H1 (cell line): ENCODE results near the gene C1orf146. TPM values are rescaled to one million over a fixed set of nuclear protein-coding genes. Genes with fewer than 3 reads are reported as not detected.

Source experiments
- CTCF ChIA-PET: fragments of 300-600 bp; sonication (Branson Sonifier 250); formaldehyde crosslinking; loops from one replicate; lab custom pipeline; 2021; ENCODE audit not compliant: partially characterized antibody; lab: Charles Lee
- POLR2A ChIA-PET: fragments of 300-600 bp; sonication (Branson Sonifier 250); formaldehyde crosslinking; loops from one replicate; lab custom pipeline; 2021; ENCODE audit warnings: inconsistent platforms; ENCODE audit not compliant: partially characterized antibody; lab: Charles Lee
- DNase-seq, 2 experiments: peaks; one replicate each; pipeline versions ENCODE4 v3.0.0 to v3.0.0-alpha.2; 2010 to 2022; ENCODE audit warnings: low spot score in 2 of 2, low read depth in 1 of 2, mixed read lengths in 1 of 2
- FAIRE-seq: peaks from 2 replicates; lab custom pipeline; 2011; peaks lifted over from hg19 to GRCh38; lab: Jason Lieb, UNC
- H2AFZ ChIP-seq: 2 replicates; pipeline ENCODE4 v1.8.1; 2012; ENCODE audit warnings: low read length, inconsistent platforms
- H2AK5ac ChIP-seq: 2 replicates; pipeline ENCODE4 v1.6.1; 2013; ENCODE audit warnings: low read depth, low read length
- H2BK120ac ChIP-seq: replicated peaks from 2 replicates; pipeline ENCODE3; 2013; ENCODE audit warnings: low read depth, low read length, inconsistent platforms
- H2BK12ac ChIP-seq: 2 replicates; pipeline ENCODE4 v1.6.1; 2013; ENCODE audit warnings: low read depth, low read length
- H2BK15ac ChIP-seq: 2 replicates; pipeline ENCODE4 v1.6.1; 2013; ENCODE audit warnings: low read length
- H2BK20ac ChIP-seq: 2 replicates; pipeline ENCODE4 v1.6.1; 2013; ENCODE audit warnings: low read length
- H2BK5ac ChIP-seq: 2 replicates; pipeline ENCODE4 v1.6.1; 2013; ENCODE audit warnings: low read depth, low read length
- H3K14ac ChIP-seq: 2 replicates; pipeline ENCODE4 v1.6.1; 2013; ENCODE audit warnings: inconsistent platforms; ENCODE audit not compliant: insufficient read length
- H3K18ac ChIP-seq: 2 replicates; pipeline ENCODE4 v1.6.1; 2013; ENCODE audit warnings: low read length; ENCODE audit errors: extremely low read depth
- H3K23ac ChIP-seq: 2 replicates; pipeline ENCODE4 v1.6.1; 2013; ENCODE audit warnings: inconsistent platforms; ENCODE audit not compliant: insufficient read length
- H3K23me2 ChIP-seq: 2 replicates; pipeline ENCODE4 v1.6.1; 2013; ENCODE audit warnings: low read depth, low read length
- H3K27ac ChIP-seq: 2 replicates; pipeline ENCODE4 v1.6.1; 2011; ENCODE audit warnings: low read depth, low read length, inconsistent platforms
- H3K27me3 ChIP-seq, 4 experiments: replicated peaks in 1 of 4; 1 replicate in 1 of 4; 2 replicates in 3 of 4; pipeline versions ENCODE4 v1.6.1 to v1.8.1; 2011 to 2013; ENCODE audit warnings: low read length in 3 of 4, mild to moderate bottlenecking in 3 of 4, inconsistent platforms in 2 of 4, mixed read lengths in 2 of 4, moderate library complexity in 1 of 4; ENCODE audit not compliant: control insufficient read depth in 3 of 4, insufficient read depth in 3 of 4; ENCODE audit errors: extremely low read depth in 1 of 4
- H3K36me3 ChIP-seq, 4 experiments: 2 replicates each; pipeline versions ENCODE4 v1.6.1 to v1.8.1; 2011 to 2013; ENCODE audit warnings: mild to moderate bottlenecking in 4 of 4, low read length in 3 of 4, moderate library complexity in 2 of 4, control low read depth in 1 of 4, inconsistent platforms in 1 of 4; ENCODE audit not compliant: insufficient read depth in 4 of 4, control insufficient read depth in 2 of 4
- H3K4ac ChIP-seq: replicated peaks from 2 replicates; pipeline ENCODE3; 2013; ENCODE audit warnings: low read length, low read depth, mixed read lengths, inconsistent platforms; ENCODE audit not compliant: insufficient read length
- H3K4me1 ChIP-seq, 4 experiments: replicated peaks in 1 of 4; 1 replicate in 1 of 4; 2 replicates in 3 of 4; pipeline versions ENCODE4 v1.6.1 to v1.8.1; 2011 to 2013; ENCODE audit warnings: low read length in 3 of 4, inconsistent platforms in 2 of 4, mixed read lengths in 1 of 4; ENCODE audit not compliant: insufficient read depth in 4 of 4, control insufficient read depth in 3 of 4
- H3K4me2 ChIP-seq, 2 experiments: 2 replicates each; pipeline versions ENCODE4 v1.6.1 to v1.8.1; 2011 to 2013; ENCODE audit warnings: low read depth in 2 of 2, low read length in 2 of 2, control low read depth in 1 of 2, inconsistent platforms in 1 of 2, mild to moderate bottlenecking in 1 of 2; ENCODE audit not compliant: insufficient read depth in 1 of 2
- H3K4me3 ChIP-seq, 4 experiments: fragments of 200-600, 300-600 bp in 1 of 4; sonication (generic), shearing (Covaris generic), sonication (Bioruptor Twin) in 1 of 4; 2 replicates each; pipeline versions ENCODE4 v1.5.1 to v1.8.1; 2011 to 2016; ENCODE audit warnings: low read length in 4 of 4, low read depth in 3 of 4, control low read depth in 2 of 4, inconsistent platforms in 2 of 4, mild to moderate bottlenecking in 2 of 4, mixed read lengths in 1 of 4, moderate library complexity in 1 of 4; ENCODE audit not compliant: insufficient read depth in 2 of 4; ENCODE audit errors: extremely low read depth in 1 of 4
- H3K56ac ChIP-seq: replicated peaks from 2 replicates; pipeline ENCODE3; 2013; ENCODE audit warnings: low read depth, mild to moderate bottlenecking, mixed read lengths, low read length, inconsistent platforms; ENCODE audit not compliant: insufficient read length
- H3K79me1 ChIP-seq: 2 replicates; pipeline ENCODE4 v1.6.1; 2013; ENCODE audit warnings: low read depth, low read length, control low read depth
- H3K79me2 ChIP-seq, 2 experiments: 2 replicates each; pipeline versions ENCODE4 v1.6.1 to v1.8.1; 2012 to 2013; ENCODE audit warnings: low read length in 2 of 2, mild to moderate bottlenecking in 2 of 2, inconsistent platforms in 1 of 2; ENCODE audit not compliant: insufficient read depth in 2 of 2, control insufficient read depth in 1 of 2
- H3K9ac ChIP-seq, 4 experiments: replicated peaks in 1 of 4; 1 replicate in 1 of 4; 2 replicates in 3 of 4; pipeline versions ENCODE4 v1.6.1 to v1.8.1; 2011 to 2013; ENCODE audit warnings: low read depth in 3 of 4, low read length in 3 of 4, control low read depth in 2 of 4, mild to moderate bottlenecking in 2 of 4, moderate library complexity in 2 of 4, inconsistent platforms in 1 of 4; ENCODE audit errors: extremely low read depth in 1 of 4
- H3K9me3 ChIP-seq, 2 experiments: 2 replicates each; pipeline versions ENCODE4 v1.6.1 to v1.8.1; 2012 to 2013; ENCODE audit warnings: mild to moderate bottlenecking in 2 of 2, moderate library complexity in 2 of 2, control low read depth in 1 of 2, inconsistent platforms in 1 of 2, low read depth in 1 of 2, low read length in 1 of 2, mixed read lengths in 1 of 2; ENCODE audit not compliant: insufficient read depth in 2 of 2
- H4K20me1 ChIP-seq, 2 experiments: replicated peaks in 1 of 2; 2 replicates each; pipeline versions ENCODE3 to v1.8.1; 2011 to 2013; ENCODE audit warnings: inconsistent platforms in 2 of 2, low read length in 2 of 2, mild to moderate bottlenecking in 1 of 2; ENCODE audit not compliant: insufficient read depth in 2 of 2, control insufficient read depth in 1 of 2
- H4K5ac ChIP-seq: 2 replicates; pipeline ENCODE4 v1.6.1; 2013; ENCODE audit warnings: low read length, low read depth, mixed read lengths, inconsistent platforms; ENCODE audit not compliant: insufficient read length
- H4K8ac ChIP-seq: 2 replicates; pipeline ENCODE4 v1.8.0; 2013; ENCODE audit warnings: mild to moderate bottlenecking, moderate library complexity, low read length, inconsistent platforms; ENCODE audit not compliant: insufficient read depth; ENCODE audit errors: extremely low read depth
- H4K91ac ChIP-seq: replicated peaks from 2 replicates; pipeline ENCODE3; 2013; ENCODE audit warnings: low read length, mixed read lengths, inconsistent platforms; ENCODE audit not compliant: insufficient read length
- SIRT6 ChIP-seq: IDR thresholded peaks from one replicate; pipeline ENCODE4 v1.7.1; 2012; ENCODE audit warnings: low read length, inconsistent platforms
- WGBS, 2 experiments: shearing (Covaris generic) in 1 of 2; methylation state at CpG; one replicate each; pipeline versions ENCODE4 v1.1.6 to v1.1.7; 2013 to 2015; ENCODE audit warnings: low lambda C conversion rate in 2 of 2, mixed read lengths in 2 of 2, inconsistent platforms in 1 of 2, low coverage in 1 of 2, missing lambda C conversion rate in 1 of 2; ENCODE audit not compliant: insufficient replicate concordance in 2 of 2, insufficient coverage in 1 of 2, insufficient read length in 1 of 2; ENCODE audit errors: extremely low coverage in 1 of 2, missing lambda C conversion rate in 1 of 2; 5-methylcytosine and 5-hydroxymethylcytosine counted together
- polyA plus RNA-seq, 7 experiments: library from polyadenylated mRNA; depleted of rRNA in 3 of 7; stranded (reverse) in 5 of 7; unstranded in 2 of 7; fragments of >200 nt in 5 of 7; fragments of 200-250 nt in 2 of 7; gene quantifications; 1 replicate in 5 of 7; 2 replicates in 1 of 7; 4 replicates in 1 of 7; pipeline versions ENCODE4 v1.2.1 to v1.2.3, GENCODE V29; 2011 to 2013; ENCODE audit warnings: missing spikeins in 2 of 7, mixed read lengths in 2 of 7
- total RNA-seq: library from RNA; stranded (reverse); fragmentation: NEBNext Ultra II Directional; extraction: Animal tissue kit (Norgen Biotek cat#: 25700); gene quantifications from 2 replicates; pipeline ENCODE4 v1.2.1, GENCODE V29; 2021

C1orf146 gene
- total and polyA plus RNA-seq, 2 of the 8 experiments (the other 6 are each of a cell fraction or from before 2014, with no cell fraction given) = not detected

DNA sequence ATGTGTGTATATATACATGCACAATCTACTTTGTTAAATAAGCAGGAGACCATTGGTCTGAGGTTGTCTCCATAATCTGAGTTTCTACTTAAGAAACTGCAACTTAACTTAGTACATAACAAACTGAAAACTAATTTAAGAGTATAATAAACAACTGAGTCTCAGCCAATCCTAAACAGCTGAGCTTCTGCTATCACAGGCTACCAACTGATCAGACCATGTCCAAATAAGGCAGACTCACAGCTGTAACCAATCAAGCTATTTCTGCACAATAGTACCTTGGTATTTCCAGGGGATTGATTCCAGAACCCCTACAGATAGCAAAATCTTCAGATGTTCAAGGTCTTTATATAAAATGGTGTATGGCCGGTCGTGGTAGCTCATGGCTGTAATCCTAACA, 26.0 kb upstream of the C1orf146 start:
- H3K4me3 ChIP-seq = no peak overlapping the region
- H4K91ac ChIP-seq = no peak overlapping the region
- H4K8ac ChIP-seq = no peak overlapping the region
- ChIA-PET CTCF (interaction anchor here (0.6 to 1.2 kb wide), 2 partner anchors 24 to 52 kb away, joined by 3 read pairs; no protein-coding TSS in a partner anchor), POLR2A (interaction anchor here (1.5 kb wide), 1 partner anchor 58 kb away, joined by 3 read pairs; no protein-coding TSS in a partner anchor)
- H3K27ac ChIP-seq = no peak overlapping the region
- H3K79me2 ChIP-seq = no peaks in the 10 kb centered on the region
- H2BK120ac ChIP-seq = no peak overlapping the region
- H2AK5ac ChIP-seq = no peak overlapping the region
- H4K5ac ChIP-seq = no peak overlapping the region
- FAIRE-seq (no peak), DNase-seq (no peak)
- no peak overlapping the region for H2BK15ac ChIP-seq
- peak overlapping the region; percentile 51 for H2AFZ ChIP-seq
- H3K56ac ChIP-seq = no peak overlapping the region
- WGBS, 2 experiments = 89% methylated on average over 2 of the region's 2 CpGs; no CpG with 5 or more reads in 1 of the 2 experiments
- H2BK12ac ChIP-seq = no peak overlapping the region
- H3K23me2 ChIP-seq = peaks cover 3% of the 10 kb centered on the region; the same call in 1 of the 2 replicates
- no peak overlapping the region for H3K4ac ChIP-seq
- no peak overlapping the region for H2BK5ac ChIP-seq
- H3K9ac ChIP-seq = no peak overlapping the region
- H3K79me1 ChIP-seq = no peaks in the 10 kb centered on the region
- no peak overlapping the region for H3K4me2 ChIP-seq
- no peak overlapping the region for H3K23ac ChIP-seq
- H2BK20ac ChIP-seq = no peak overlapping the region
- no peak overlapping the region for H3K14ac ChIP-seq
- no peaks in the 10 kb centered on the region for H3K9me3 ChIP-seq
- no peaks in the 10 kb centered on the region for H4K20me1 ChIP-seq
- peaks cover 0 to 2% (median 0%) of the 10 kb centered on the region in 4 experiments; a peak in 2 of 7 replicates for H3K4me1 ChIP-seq
- H3K36me3 ChIP-seq = no peaks in the 10 kb centered on the region
- no peak overlapping the region for H3K18ac ChIP-seq
- no peaks in the 10 kb centered on the region for H3K27me3 ChIP-seq
- TF ChIP-seq SIRT6 = no peak
